GM23338 (cell line): ENCODE measurements around the gene CEND1. TPM values are rescaled to one million over a fixed set of nuclear protein-coding genes. Genes with fewer than 3 reads are reported as not detected.

Experiments
- ATAC-seq: fragments of 200-7000 bp; cut with Tn5 transposase; 3 replicates; pipeline ENCODE4 v1.9.1; 2020
- DNase-seq: peaks from one replicate; pipeline ENCODE4 v3.0.0-alpha.2; 2015; ENCODE audit warnings: low spot score
- H2AFZ ChIP-seq: fragments of 200-600 bp; sonication (generic); 2 replicates; pipeline ENCODE4 v1.8.0; 2016; ENCODE audit warnings: antibody characterized with exemption, mild to moderate bottlenecking, moderate library complexity
- H3F3A ChIP-seq: fragments of 200-600 bp; sonication (generic); replicated peaks from 2 replicates; pipeline ENCODE4 v1.8.0; 2017; ENCODE audit warnings: antibody characterized with exemption, mixed run types, low read depth
- H3K27ac ChIP-seq: fragments of 200-600 bp; sonication (generic); 2 replicates; pipeline ENCODE4 v1.6.1; 2016; ENCODE audit warnings: low read depth
- H3K27me3 ChIP-seq: fragments of 200-600 bp; sonication (generic); 2 replicates; pipeline ENCODE4 v1.8.0; 2016; ENCODE audit warnings: mild to moderate bottlenecking, mixed run types, moderate library complexity; ENCODE audit not compliant: insufficient read depth
- H3K36me3 ChIP-seq: fragments of 200-600 bp; sonication (generic); 2 replicates; pipeline ENCODE4 v1.8.0; 2016; ENCODE audit warnings: mild to moderate bottlenecking; ENCODE audit not compliant: insufficient read depth
- H3K4me1 ChIP-seq: fragments of 200-600 bp; sonication (generic); 2 replicates; pipeline ENCODE4 v1.8.0; 2016; ENCODE audit warnings: mild to moderate bottlenecking, moderate library complexity; ENCODE audit not compliant: insufficient read depth
- H3K4me2 ChIP-seq: fragments of 200-600 bp; sonication (generic); 2 replicates; pipeline ENCODE4 v1.7.1; 2017; ENCODE audit warnings: mixed run types
- H3K4me3 ChIP-seq: fragments of 200-600 bp; sonication (generic); 2 replicates; pipeline ENCODE4 v1.6.1; 2016; ENCODE audit warnings: mixed run types
- H3K79me2 ChIP-seq: fragments of 200-600 bp; sonication (generic); replicated peaks from 2 replicates; pipeline ENCODE4 v1.8.0; 2017; ENCODE audit warnings: mild to moderate bottlenecking; ENCODE audit not compliant: insufficient read depth
- H3K9me2 ChIP-seq: fragments of 200-600 bp; sonication (generic); 2 replicates; pipeline ENCODE4 v1.8.0; 2017; ENCODE audit not compliant: insufficient read depth
- H4K20me1 ChIP-seq: fragments of 200-600 bp; sonication (generic); replicated peaks from 2 replicates; pipeline ENCODE4 v1.8.0; 2017; ENCODE audit warnings: mild to moderate bottlenecking; ENCODE audit not compliant: insufficient read depth
- H3K27ac Mint-ChIP-seq: 2 replicates; pipeline ENCODE4 v1.8.0; 2020; ENCODE audit warnings: inconsistent platforms, mild to moderate bottlenecking, moderate library complexity, mixed read lengths
- H3K27me3 Mint-ChIP-seq: 3 replicates; pipeline ENCODE4 v1.8.0; 2022; ENCODE audit warnings: low read depth, mild to moderate bottlenecking, moderate library complexity, mixed read lengths, inconsistent platforms; ENCODE audit not compliant: insufficient read depth, poor library complexity
- H3K36me3 Mint-ChIP-seq: 3 replicates; pipeline ENCODE4 v1.8.0; 2021; ENCODE audit warnings: low read depth, mild to moderate bottlenecking, inconsistent platforms, moderate library complexity, mixed read lengths
- H3K4me1 Mint-ChIP-seq: 3 replicates; pipeline ENCODE4 v1.8.0; 2020; ENCODE audit warnings: mild to moderate bottlenecking, inconsistent platforms, mixed read lengths
- H3K4me3 Mint-ChIP-seq: 3 replicates; pipeline ENCODE4 v1.8.0; 2021; ENCODE audit warnings: moderate library complexity, mild to moderate bottlenecking, inconsistent platforms, mixed read lengths
- H3K9me3 Mint-ChIP-seq: 3 replicates; pipeline ENCODE4 v1.8.0; 2020; ENCODE audit warnings: moderate library complexity, mild to moderate bottlenecking, inconsistent platforms, mixed read lengths
- CTCF ChIP-seq, 2 experiments: fragments of 200-600 bp in 1 of 2; sonication (generic) in 1 of 2; conservative IDR thresholded peaks; 2 replicates each; pipeline versions ENCODE4 v1.5.1 to v1.6.1; 2016 to 2017; ENCODE audit warnings: antibody characterized with exemption in 2 of 2, low read depth in 2 of 2, mild to moderate bottlenecking in 2 of 2, moderate library complexity in 1 of 2
- ZNF331 ChIP-seq: fragments of 250-450 bp; sonication (Bioruptor Pico); IDR thresholded peaks from 2 replicates; pipeline ENCODE4 v1.5.0; 2020; ENCODE audit warnings: low read depth, mild to moderate bottlenecking, moderate library complexity
- ZNF462 ChIP-seq: fragments of 250-450 bp; sonication (Bioruptor Pico); IDR thresholded peaks from 2 replicates; pipeline ENCODE4 v1.5.0; 2020; ENCODE audit warnings: mild to moderate bottlenecking, moderate library complexity
- polyA plus RNA-seq: library from polyadenylated mRNA; unstranded; fragments of >200 nt; fragmentation: Nextera tagmentation; extraction: Ambion mirVana; gene quantifications from 2 replicates; pipeline ENCODE4 v1.2.1, GENCODE V29; 2016
- total RNA-seq: library from RNA; depleted of rRNA; stranded (reverse); fragments of >200 nt; shearing (Covaris generic); gene quantifications from 2 replicates; pipeline ENCODE4 v1.2.3, GENCODE V29; 2014

Gene CEND1
- total and polyA plus RNA-seq, 2 experiments from 2014 or later: 4.8 to 5.5 TPM

GRCh38 chr11:812390-812789 lies 22.5 kb upstream of the CEND1 start (continued):
- no peak for TF ChIP-seq ZNF462 (CRISPR knock-in tag)

- no peaks in the 10 kb centered on the region for H3K27me3 ChIP-seq
- Mint-ChIP-seq H3K4me3 (peak overlapping the region; percentile 94), H3K36me3 (peaks cover 46% of the 10 kb centered on the region), H3K4me1 (peaks cover 21% of the 10 kb centered on the region), H3K27ac (peak overlapping the region; percentile 93), H3K9me3 (peaks cover 5% of the 10 kb centered on the region; the same call in 1 of the 3 replicates), H3K27me3 (peaks cover 39% of the 10 kb centered on the region)
- H3K79me2 ChIP-seq: peaks cover 38% of the 10 kb centered on the region
- no peak overlapping the region for H2AFZ ChIP-seq
- no peak for ATAC-seq
- H4K20me1 ChIP-seq: peaks cover 20% of the 10 kb centered on the region
- H3F3A ChIP-seq: peaks cover 54% of the 10 kb centered on the region
- no peak for DNase-seq
- H3K36me3 ChIP-seq: peaks cover 22% of the 10 kb centered on the region
- H3K27ac ChIP-seq: peak overlapping the region; percentile 86
- H3K4me1 ChIP-seq: peaks cover 13% of the 10 kb centered on the region
- no peaks in the 10 kb centered on the region for H3K9me2 ChIP-seq
- H3K4me2 ChIP-seq: peak overlapping the region; percentile 99
- H3K4me3 ChIP-seq: peak overlapping the region; percentile 98
- TF ChIP-seq ZNF331: no peak
- peak in 1 of 2 experiments; percentile 20; a peak in 2 of 4 replicates for TF ChIP-seq CTCF (conservative IDR thresholded peaks at IDR 0.05; ENCODE audit: low read depth in 2 of 2)
Measured at GRCh38 chr11:811446-812245, 21.8 kb upstream of the CEND1 start.
